ENCODE measurements around the gene ATG4C. TPM values are rescaled to one million over a fixed set of nuclear protein-coding genes. Genes with fewer than 3 reads are reported as not detected.

Gene ATG4C
- total and polyA plus RNA-seq, 2 of the 13 experiments (the other 11 are each of a cell fraction or from before 2014, with no cell fraction given) = 4.0 to 11.2 TPM

- FAIRE-seq (no peak), DNase-seq (ENCODE audit: low spot score) (no peak)
- CTCF ChIA-PET (ENCODE audit: low intra/inter-chr PET ratio, low total read pairs) = interaction anchor here (2.9 kb wide), 1 partner anchor 64 kb away, joined by 24 read pairs; no protein-coding TSS in a partner anchor
Observed at GRCh38 chr1:62905872-62906271, 121.9 kb downstream of the ATG4C start.

More at GRCh38 chr1:62905872-62906271, 121.9 kb downstream of the ATG4C start:
- Histone ChIP-seq H3K36me3 (replicated peaks in 1 of 2; ENCODE audit: control insufficient read depth in 1 of 2, insufficient read depth in 2 of 2, low read length in 2 of 2) (no peaks in the 10 kb centered on the region), H3K4me2 (ENCODE audit: low read depth, low read length) (no peak overlapping the region), H3K27ac (ENCODE audit: extremely low read length, insufficient read depth, low read length) (no peak overlapping the region), H3K4me1 (ENCODE audit: insufficient read depth, low read length) (peaks cover 12% of the 10 kb centered on the region), H3K27me3 (ENCODE audit: control insufficient read depth in 1 of 2, insufficient read depth in 2 of 2, low read length in 2 of 2) (peaks cover 0 to 3% of the 10 kb centered on the region in 2 experiments; a peak in 2 of 5 replicates), H2AFZ (ENCODE audit: low read length) (no peak overlapping the region), H3K9me3 (ENCODE audit: low read length) (no peaks in the 10 kb centered on the region), H3K4me3 (replicated peaks in 1 of 3; ENCODE audit: insufficient read depth in 1 of 3, low read depth in 2 of 3, low read length in 3 of 3) (no peak overlapping the region), H3K79me2 (ENCODE audit: insufficient read depth, low read length) (no peaks in the 10 kb centered on the region), H4K20me1 (ENCODE audit: insufficient read depth, low read length) (no peaks in the 10 kb centered on the region), H3K9ac (ENCODE audit: insufficient read depth, low read depth, low read length) (no peak overlapping the region)
- ATAC-seq = no peak
- intact Hi-C loops (cut with micrococcal nuclease; ENCODE audit: unreplicated experiment) (loop anchor here (1.0 kb wide), 1 partner anchor 65 kb away; no protein-coding TSS in a partner anchor), in situ Hi-C loops (cut with HindIII; ENCODE audit: extremely low pct_ligation_motif_present, low pct_unique_long_range_greater_than_20kb) (loop anchor here (10.0 kb wide), 1 partner anchor 61 kb away; no protein-coding TSS in a partner anchor)
- no TSS peak for BruUV-seq (replicated peaks)
- POLR2A ChIA-PET = no interaction called here
- WGBS (ENCODE audit: low lambda C conversion rate) = 62% methylated on average over 8 of the region's 8 CpGs
- TF ChIP-seq CERS6 (CRISPR knock-in tag; IDR thresholded peaks at IDR 0.05) = no peak
- TF ChIP-seq ZNF567 (CRISPR knock-in tag; IDR thresholded peaks at IDR 0.05; ENCODE audit: borderline replicate concordance) = no peak
- no peak for TF ChIP-seq GATAD2A (CRISPR knock-in tag; IDR thresholded peaks at IDR 0.05)
- no peak for TF ChIP-seq MTF1 (CRISPR knock-in tag; IDR thresholded peaks at IDR 0.05)
- TF ChIP-seq MEF2D (CRISPR knock-in tag; IDR thresholded peaks at IDR 0.05) = no peak
- TF ChIP-seq SOX6 (IDR thresholded peaks at IDR 0.05) = no peak
- TF ChIP-seq SOX6 (CRISPR knock-in tag; IDR thresholded peaks at IDR 0.05) = no peak
- TF ChIP-seq CBFB (CRISPR knock-in tag; IDR thresholded peaks at IDR 0.05) = no peak
- TF ChIP-seq, protein P1, sequence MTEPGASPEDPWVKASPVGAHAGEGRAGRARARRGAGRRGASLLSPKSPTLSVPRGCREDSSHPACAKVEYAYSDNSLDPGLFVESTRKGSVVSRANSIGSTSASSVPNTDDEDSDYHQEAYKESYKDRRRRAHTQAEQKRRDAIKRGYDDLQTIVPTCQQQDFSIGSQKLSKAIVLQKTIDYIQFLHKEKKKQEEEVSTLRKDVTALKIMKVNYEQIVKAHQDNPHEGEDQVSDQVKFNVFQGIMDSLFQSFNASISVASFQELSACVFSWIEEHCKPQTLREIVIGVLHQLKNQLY (CRISPR knock-in tag; IDR thresholded peaks at IDR 0.05) = no peak
- no peak for TF ChIP-seq ZNF30 (CRISPR knock-in tag; IDR thresholded peaks at IDR 0.05)
- TF ChIP-seq ZBTB7B (CRISPR knock-in tag; IDR thresholded peaks at IDR 0.05) = no peak
- TF ChIP-seq RCOR2 (CRISPR knock-in tag; IDR thresholded peaks at IDR 0.05) = no peak
- TF ChIP-seq, protein P2, sequence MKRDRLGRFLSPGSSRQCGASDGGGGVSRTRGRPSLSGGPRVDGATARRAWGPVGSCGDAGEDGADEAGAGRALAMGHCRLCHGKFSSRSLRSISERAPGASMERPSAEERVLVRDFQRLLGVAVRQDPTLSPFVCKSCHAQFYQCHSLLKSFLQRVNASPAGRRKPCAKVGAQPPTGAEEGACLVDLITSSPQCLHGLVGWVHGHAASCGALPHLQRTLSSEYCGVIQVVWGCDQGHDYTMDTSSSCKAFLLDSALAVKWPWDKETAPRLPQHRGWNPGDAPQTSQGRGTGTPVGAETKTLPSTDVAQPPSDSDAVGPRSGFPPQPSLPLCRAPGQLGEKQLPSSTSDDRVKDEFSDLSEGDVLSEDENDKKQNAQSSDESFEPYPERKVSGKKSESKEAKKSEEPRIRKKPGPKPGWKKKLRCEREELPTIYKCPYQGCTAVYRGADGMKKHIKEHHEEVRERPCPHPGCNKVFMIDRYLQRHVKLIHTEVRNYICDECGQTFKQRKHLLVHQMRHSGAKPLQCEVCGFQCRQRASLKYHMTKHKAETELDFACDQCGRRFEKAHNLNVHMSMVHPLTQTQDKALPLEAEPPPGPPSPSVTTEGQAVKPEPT (CRISPR knock-in tag; IDR thresholded peaks at IDR 0.05; ENCODE audit: low read depth) = no peak
- TF ChIP-seq FIP1L1 (IDR thresholded peaks at IDR 0.05; ENCODE audit: borderline replicate concordance, insufficient read depth, low read depth, low read length) = no peak
